Activated CD4-positive, alpha-beta T cell treated with anti-CD3 and anti-CD28 coated beads, Interleukin-2, amount 10 ng/mL, durations not matched to agents 24 days and 14 days (primary cell): ENCODE results near the gene RNASEH2B. TPM values are rescaled to one million over a fixed set of nuclear protein-coding genes. Genes with fewer than 3 reads are reported as not detected.

Experiments used
- DNase-seq: peaks from one replicate; pipeline ENCODE4 v3.0.0; 2022
- H3K27ac Mint-ChIP-seq: one replicate; pipeline ENCODE4 v1.8.0; 2022; ENCODE audit warnings: mild to moderate bottlenecking, mixed read lengths
- H3K27me3 Mint-ChIP-seq: one replicate; pipeline ENCODE4 v1.8.0; 2022; ENCODE audit warnings: mixed read lengths
- H3K36me3 Mint-ChIP-seq: one replicate; pipeline ENCODE4 v1.8.0; 2022; ENCODE audit warnings: low read depth, mild to moderate bottlenecking, mixed read lengths
- H3K4me1 Mint-ChIP-seq: one replicate; pipeline ENCODE4 v1.8.0; 2021; ENCODE audit warnings: mixed read lengths
- H3K4me3 Mint-ChIP-seq: one replicate; pipeline ENCODE4 v1.8.0; 2022; ENCODE audit warnings: mild to moderate bottlenecking, moderate library complexity, mixed read lengths
- H3K9me3 Mint-ChIP-seq: one replicate; pipeline ENCODE4 v1.8.0; 2021; ENCODE audit warnings: mixed read lengths
- intact Hi-C: fragments of 100-400 bp; cut with micrococcal nuclease; formaldehyde crosslinking; loops from one replicate; pipeline ENCODE4 v1.15.1; 2023
- total RNA-seq: library from RNA; stranded (reverse); gene quantifications from 2 replicates; pipeline ENCODE4 v1.2.3, GENCODE V29; 2022

RNASEH2B gene
- total RNA-seq, 1 donor from 2014 or later: 57.9 TPM

- intact Hi-C loops: loop anchor here (5.0 kb wide), 4 partner anchors 60 to 895 kb away; partner anchors contain the start of gene TRIM13
- Mint-ChIP-seq H3K4me3 (peak overlapping the region; percentile 90), H3K36me3 (peaks cover 20% of the 10 kb centered on the region)
These were observed 17.2 kb upstream of the RNASEH2B start for GRCh38 chr13:50892210-50892944.

GRCh38 chr13:50893211-50893852, 16.3 kb upstream of the RNASEH2B start:
- Mint-ChIP-seq H3K9me3 (peaks cover 35% of the 10 kb centered on the region), H3K4me1 (peaks cover 54% of the 10 kb centered on the region), H3K4me3 (peak overlapping the region; percentile 63), H3K27me3 (no peaks in the 10 kb centered on the region), H3K36me3 (peaks cover 20% of the 10 kb centered on the region), H3K27ac (peak overlapping the region; percentile 86)
- peak; percentile 84 for DNase-seq
- intact Hi-C loops: loop anchor here (1.0 to 5.0 kb wide), 5 partner anchors 18 to 896 kb away; partner anchors contain the start of gene TRIM13

More at GRCh38 chr13:50892210-50892944, 17.2 kb upstream of the RNASEH2B start:
- Mint-ChIP-seq H3K27me3 (no peaks in the 10 kb centered on the region), H3K4me1 (peaks cover 52% of the 10 kb centered on the region), H3K9me3 (peaks cover 32% of the 10 kb centered on the region), H3K27ac (peak overlapping the region; percentile 93)
- DNase-seq: peak; percentile 80

GRCh38 chr13:50894012-50894411, 15.6 kb upstream of the RNASEH2B start:
- peak overlapping the region; percentile 47 for H3K4me3 Mint-ChIP-seq
- intact Hi-C loops: loop anchor here (5.0 kb wide), 4 partner anchors 62 to 897 kb away; partner anchors contain the start of gene TRIM13

GRCh38 chr13:50894504-50894903, 15.1 kb upstream of the RNASEH2B start:
- H3K4me1 Mint-ChIP-seq: peaks cover 50% of the 10 kb centered on the region
- H3K27ac Mint-ChIP-seq: peak overlapping the region; percentile 86
- intact Hi-C loops: loop anchor here (5.0 kb wide), 4 partner anchors 62 to 897 kb away; partner anchors contain the start of gene TRIM13
- DNase-seq: no peak
- H3K4me3 Mint-ChIP-seq: peak overlapping the region; percentile 34
- H3K9me3 Mint-ChIP-seq: peaks cover 28% of the 10 kb centered on the region
- no peaks in the 10 kb centered on the region for H3K27me3 Mint-ChIP-seq
- H3K36me3 Mint-ChIP-seq: peaks cover 20% of the 10 kb centered on the region

More at GRCh38 chr13:50894012-50894411, 15.6 kb upstream of the RNASEH2B start:
- Mint-ChIP-seq H3K4me1 (peaks cover 52% of the 10 kb centered on the region), H3K27me3 (no peaks in the 10 kb centered on the region), H3K36me3 (peaks cover 20% of the 10 kb centered on the region), H3K9me3 (peaks cover 31% of the 10 kb centered on the region), H3K27ac (peak overlapping the region; percentile 86)
- DNase-seq: peak; percentile 59

GRCh38 chr13:50898338-50898737, 11.3 kb upstream of the RNASEH2B start:
- intact Hi-C loops: no loop called here
- no peak for DNase-seq
- peaks cover 28% of the 10 kb centered on the region for H3K9me3 Mint-ChIP-seq
- H3K36me3 Mint-ChIP-seq: peaks cover 20% of the 10 kb centered on the region
- no peak overlapping the region for H3K27ac Mint-ChIP-seq
- H3K4me1 Mint-ChIP-seq: peaks cover 24% of the 10 kb centered on the region
- H3K27me3 Mint-ChIP-seq: peaks cover 4% of the 10 kb centered on the region
- no peak overlapping the region for H3K4me3 Mint-ChIP-seq

- H3K4me3 Mint-ChIP-seq: no peak overlapping the region
- H3K27ac Mint-ChIP-seq: no peak overlapping the region
- H3K4me1 Mint-ChIP-seq: peaks cover 7% of the 10 kb centered on the region
- H3K36me3 Mint-ChIP-seq: peaks cover 5% of the 10 kb centered on the region
- peaks cover 12% of the 10 kb centered on the region for H3K9me3 Mint-ChIP-seq
- peaks cover 4% of the 10 kb centered on the region for H3K27me3 Mint-ChIP-seq
- peak; percentile 49 for DNase-seq
- intact Hi-C loops: no loop called here
These were observed 7.9 kb upstream of the RNASEH2B start for GRCh38 chr13:50901701-50902100.

GRCh38 chr13:50905256-50905655, 4.3 kb upstream of the RNASEH2B start:
- Mint-ChIP-seq H3K27ac (no peak overlapping the region), H3K27me3 (peaks cover 4% of the 10 kb centered on the region), H3K4me1 (peaks cover 5% of the 10 kb centered on the region), H3K36me3 (no peaks in the 10 kb centered on the region), H3K9me3 (no peaks in the 10 kb centered on the region), H3K4me3 (no peak overlapping the region)
- no peak for DNase-seq
- intact Hi-C loops: no loop called here

- Mint-ChIP-seq H3K4me1 (peaks cover 22% of the 10 kb centered on the region), H3K27me3 (no peaks in the 10 kb centered on the region), H3K4me3 (no peak overlapping the region), H3K36me3 (peaks cover 2% of the 10 kb centered on the region), H3K27ac (peak overlapping the region; percentile 1), H3K9me3 (no peaks in the 10 kb centered on the region)
- peak; percentile 51 for DNase-seq
- intact Hi-C loops: no loop called here
These were observed 1.8 kb upstream of the RNASEH2B start for GRCh38 chr13:50907781-50908180.

GRCh38 chr13:50908371-50908770, 1.2 kb upstream of the RNASEH2B start:
- H3K27ac Mint-ChIP-seq: no peak overlapping the region
- no peaks in the 10 kb centered on the region for H3K9me3 Mint-ChIP-seq
- no peaks in the 10 kb centered on the region for H3K27me3 Mint-ChIP-seq
- H3K36me3 Mint-ChIP-seq: peaks cover 2% of the 10 kb centered on the region
- peaks cover 24% of the 10 kb centered on the region for H3K4me1 Mint-ChIP-seq
- peak; percentile 53 for DNase-seq
- intact Hi-C loops: no loop called here
- H3K4me3 Mint-ChIP-seq: peak overlapping the region; percentile 22

GRCh38 chr13:50910485-50910805, 854 bp downstream of the RNASEH2B start:
- H3K4me3 Mint-ChIP-seq: peak overlapping the region; percentile 98
- no peaks in the 10 kb centered on the region for H3K9me3 Mint-ChIP-seq
- H3K4me1 Mint-ChIP-seq: peaks cover 38% of the 10 kb centered on the region
- no peaks in the 10 kb centered on the region for H3K27me3 Mint-ChIP-seq
- intact Hi-C loops: loop anchor here (1.0 to 10.0 kb wide), 6 partner anchors 160 to 974 kb away; partner anchors contain the start of gene SPRYD7
- peak overlapping the region; percentile 99 for H3K27ac Mint-ChIP-seq
- peaks cover 2% of the 10 kb centered on the region for H3K36me3 Mint-ChIP-seq
- DNase-seq: no peak

- H3K27me3 Mint-ChIP-seq: no peaks in the 10 kb centered on the region
- H3K36me3 Mint-ChIP-seq: peaks cover 2% of the 10 kb centered on the region
- peak; percentile 71 for DNase-seq
- H3K4me1 Mint-ChIP-seq: peaks cover 42% of the 10 kb centered on the region
- H3K9me3 Mint-ChIP-seq: no peaks in the 10 kb centered on the region
- intact Hi-C loops: loop anchor here (1.0 to 10.0 kb wide), 6 partner anchors 18 to 914 kb away; partner anchors contain the start of gene TRIM13
- peak overlapping the region; percentile 99 for H3K27ac Mint-ChIP-seq
- peak overlapping the region; percentile 98 for H3K4me3 Mint-ChIP-seq
These were observed 1.6 kb downstream of the RNASEH2B start for GRCh38 chr13:50911081-50911631.

GRCh38 chr13:50911937-50912795, 2.6 kb downstream of the RNASEH2B start:
- peaks cover 52% of the 10 kb centered on the region for H3K4me1 Mint-ChIP-seq
- peak overlapping the region; percentile 99 for H3K27ac Mint-ChIP-seq
- peak overlapping the region; percentile 98 for H3K4me3 Mint-ChIP-seq
- peaks cover 4% of the 10 kb centered on the region for H3K9me3 Mint-ChIP-seq
- intact Hi-C loops: loop anchor here (1.0 to 10.0 kb wide), 11 partner anchors 19 to 935 kb away; partner anchors contain the start of gene TRIM13
- peaks cover 4% of the 10 kb centered on the region for H3K36me3 Mint-ChIP-seq
- peak; percentile 98 for DNase-seq
- H3K27me3 Mint-ChIP-seq: no peaks in the 10 kb centered on the region

- intact Hi-C loops: loop anchor here (1.0 to 10.0 kb wide), 9 partner anchors 112 to 936 kb away; no protein-coding TSS in a partner anchor
- H3K27me3 Mint-ChIP-seq: no peaks in the 10 kb centered on the region
- H3K4me1 Mint-ChIP-seq: peaks cover 58% of the 10 kb centered on the region
- H3K4me3 Mint-ChIP-seq: no peak overlapping the region
- H3K36me3 Mint-ChIP-seq: peaks cover 4% of the 10 kb centered on the region
- no peak overlapping the region for H3K27ac Mint-ChIP-seq
- no peak for DNase-seq
- peaks cover 4% of the 10 kb centered on the region for H3K9me3 Mint-ChIP-seq
These were observed 3.3 kb downstream of the RNASEH2B start for GRCh38 chr13:50912851-50913250.
